GM12864 (cell line): ENCODE data around the gene LAP3.

Experiments used
- DNase-seq: peaks from one replicate; pipeline ENCODE4 v3.0.0-alpha.2; 2011; ENCODE audit warnings: low read depth
- H3K4me3 ChIP-seq: 2 replicates; pipeline ENCODE4 v1.5.1; 2011; ENCODE audit warnings: mild to moderate bottlenecking, low read depth, low read length, control low read depth
- CTCF ChIP-seq: IDR thresholded peaks from 2 replicates; pipeline ENCODE4 v1.5.1; 2011; ENCODE audit warnings: low read depth, mild to moderate bottlenecking, moderate library complexity, low read length, control low read depth, inconsistent platforms; ENCODE audit errors: missing control alignments

Gene LAP3

DNA sequence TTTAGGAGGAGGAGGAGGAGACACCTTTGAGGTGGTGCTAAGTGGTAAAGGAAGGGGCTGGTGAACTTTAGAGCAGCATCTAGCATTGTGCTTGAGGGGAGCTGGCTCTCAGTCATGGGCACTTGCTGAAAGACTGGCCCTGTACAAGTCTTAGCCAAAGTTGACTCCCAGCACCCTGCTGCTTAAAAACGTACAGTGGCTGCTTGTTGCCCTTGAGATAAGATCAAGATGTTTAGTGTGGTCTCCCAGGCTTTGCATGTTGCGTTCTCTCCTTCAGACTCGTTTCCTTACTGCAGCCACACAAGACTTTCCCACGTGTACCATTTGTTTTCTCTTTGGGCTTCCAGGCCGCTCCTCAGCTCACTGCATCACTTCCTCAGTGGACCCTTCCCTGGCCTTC is 39.3 kb downstream of the LAP3 start:
- no peak for TF ChIP-seq CTCF
- no peak overlapping the region for H3K4me3 ChIP-seq
- no peak for DNase-seq

- H3K4me3 ChIP-seq, result no peak overlapping the region
- DNase-seq, result no peak
- TF ChIP-seq CTCF, result no peak
Measured at GRCh38 chr4:17618926-17619325, 41.9 kb downstream of the LAP3 start.

GRCh38 chr4:17619416-17620105 is 42.6 kb downstream of the LAP3 start:
- TF ChIP-seq CTCF, result no peak
- H3K4me3 ChIP-seq, result no peak overlapping the region
- no peak for DNase-seq

DNA sequence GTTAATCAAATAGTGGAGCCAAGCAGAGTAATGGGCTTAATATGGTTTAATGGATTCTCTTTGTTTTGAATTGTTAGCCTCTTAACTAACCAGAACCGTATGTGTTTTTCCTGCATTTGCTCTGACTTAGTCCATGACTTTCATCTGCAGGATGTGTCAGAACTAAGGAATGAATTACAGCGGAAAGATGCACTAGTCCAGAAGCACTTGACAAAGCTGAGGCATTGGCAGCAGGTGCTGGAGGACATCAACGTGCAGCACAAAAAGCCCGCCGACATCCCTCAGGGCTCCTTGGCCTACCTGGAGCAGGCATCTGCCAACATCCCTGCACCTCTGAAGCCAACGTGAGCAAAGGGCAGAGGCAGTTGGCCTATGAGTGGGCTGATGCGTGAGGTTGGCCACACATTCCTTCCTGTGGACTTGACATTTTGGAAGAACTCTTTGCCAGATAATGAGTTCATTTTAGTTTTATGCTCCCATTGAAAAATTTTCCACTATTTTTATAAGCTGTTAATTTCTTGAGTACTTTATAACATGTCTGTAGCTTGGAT is 46.5 kb downstream of the LAP3 start:
- DNase-seq, result no peak

DNA sequence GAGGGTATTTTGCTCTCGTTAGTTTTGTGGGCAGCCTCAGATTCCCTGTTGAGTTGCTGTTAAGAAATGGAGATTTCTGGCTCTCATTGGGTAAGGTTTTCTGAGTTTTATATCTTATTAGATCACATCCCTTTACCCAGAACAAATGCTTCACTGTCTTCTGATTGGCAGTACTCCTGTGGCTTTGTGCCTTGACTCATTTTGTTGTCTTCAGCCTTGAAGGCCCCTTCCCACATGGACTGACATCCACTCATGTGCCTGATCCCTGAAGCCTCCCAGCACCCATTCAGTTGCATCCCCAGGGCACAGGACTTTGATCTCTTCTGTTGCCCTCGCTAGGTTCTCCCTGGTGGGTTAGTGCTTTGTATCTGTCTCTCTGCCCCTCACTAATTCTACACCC is 47.8 kb downstream of the LAP3 start:
- TF ChIP-seq CTCF, result no peak
- no peak overlapping the region for H3K4me3 ChIP-seq
- DNase-seq, result no peak

More for the DNA sequence above, 46.5 kb downstream of the LAP3 start:
- no peak overlapping the region for H3K4me3 ChIP-seq
- TF ChIP-seq CTCF, result no peak

DNA sequence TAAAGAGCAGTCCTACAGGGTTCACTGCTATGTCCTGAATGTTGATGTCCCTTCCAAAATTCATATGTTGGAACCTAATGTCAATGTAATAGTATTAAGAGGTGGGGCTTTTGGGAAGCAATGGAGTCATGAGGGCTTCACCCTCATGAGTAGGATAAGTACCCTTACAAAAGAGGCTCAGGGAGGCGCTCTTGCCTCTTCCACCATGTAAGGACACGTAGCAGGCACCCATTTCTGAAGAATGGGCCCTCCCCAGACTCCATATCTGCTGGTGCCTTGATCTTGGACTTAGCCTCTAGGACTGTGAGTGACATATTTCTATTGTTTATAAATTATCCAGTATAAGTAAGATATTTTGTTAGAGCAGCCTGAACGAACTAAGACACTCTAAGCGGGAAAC is 53.2 kb downstream of the LAP3 start:
- no peak overlapping the region for H3K4me3 ChIP-seq
- no peak for TF ChIP-seq CTCF
- no peak for DNase-seq

DNA sequence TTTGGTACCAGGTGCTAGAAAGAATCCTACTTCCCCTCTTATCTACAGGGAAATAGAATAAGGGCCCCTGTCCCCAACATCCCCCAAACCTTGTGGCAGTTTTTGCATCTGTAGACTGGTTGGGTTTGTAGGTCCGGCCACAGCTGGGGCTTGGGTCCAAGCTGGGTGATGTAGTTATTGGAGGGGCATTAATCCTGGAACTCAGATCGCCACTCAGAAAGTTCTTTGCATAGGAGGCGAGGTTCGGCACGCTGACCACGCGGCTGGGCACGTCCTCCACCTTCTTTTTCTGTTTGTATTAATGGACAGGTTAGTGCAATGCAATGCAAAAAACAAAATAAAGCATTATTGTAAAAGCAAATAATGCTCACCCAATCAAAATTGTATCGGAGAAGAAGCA is 56.6 kb downstream of the LAP3 start:
- no peak for DNase-seq
- no peak overlapping the region for H3K4me3 ChIP-seq
- TF ChIP-seq CTCF, result no peak
